SU-DHL-6 (cell line): Measurements from ENCODE around the gene CEP170B.
A peak's percentile ranks its signal among the peaks of the same experiment; 100 is the strongest.

Experiments used
- H2AFZ ChIP-seq: fragments of 200-600 bp; sonication (generic); 2 replicates; pipeline ENCODE4 v1.6.1; 2014; ENCODE audit warnings: low read depth, mild to moderate bottlenecking, moderate library complexity, mixed read lengths, antibody characterized with exemption, low read length; ENCODE audit not compliant: severe bottlenecking
- H3F3A ChIP-seq: fragments of 200-600 bp; shearing (Covaris generic); 2 replicates; pipeline ENCODE4 v1.6.0; 2016; ENCODE audit warnings: antibody characterized with exemption, mild to moderate bottlenecking; ENCODE audit not compliant: insufficient read depth
- H3K27ac ChIP-seq: fragments of 200-600 bp; sonication (generic); 2 replicates; pipeline ENCODE4 v1.5.1; 2016; ENCODE audit warnings: low read depth, mild to moderate bottlenecking, low read length, moderate library complexity, mixed read lengths
- H3K27me3 ChIP-seq: fragments of 200-600 bp; sonication (generic), shearing (Covaris generic); 2 replicates; pipeline ENCODE4 v1.6.0; 2014; ENCODE audit warnings: mild to moderate bottlenecking, low read length
- H3K36me3 ChIP-seq: fragments of 200-600 bp; sonication (generic); 2 replicates; pipeline ENCODE4 v1.6.1; 2014; ENCODE audit warnings: mild to moderate bottlenecking, low read length, mixed read lengths
- H3K4me2 ChIP-seq: fragments of 300-600, 200-600 bp; shearing (Covaris generic), sonication (generic); 2 replicates; pipeline ENCODE4 v1.6.0; 2014; ENCODE audit warnings: low read length, low read depth, mild to moderate bottlenecking; ENCODE audit not compliant: poor library complexity, severe bottlenecking
- H3K4me3 ChIP-seq: fragments of 200-600 bp; sonication (generic); 2 replicates; pipeline ENCODE4 v1.5.1; 2014; ENCODE audit warnings: antibody characterized with exemption, low read length, mild to moderate bottlenecking, mixed read lengths; ENCODE audit not compliant: insufficient read depth, poor library complexity, severe bottlenecking
- H3K79me2 ChIP-seq: fragments of 200-600 bp; sonication (generic); 2 replicates; pipeline ENCODE4 v1.6.1; 2014; ENCODE audit warnings: mild to moderate bottlenecking, low read length, moderate library complexity; ENCODE audit not compliant: insufficient read depth
- H3K9ac ChIP-seq: fragments of 200-600 bp; sonication (generic); 2 replicates; pipeline ENCODE4 v1.7.0; 2014; ENCODE audit warnings: mild to moderate bottlenecking, low read length
- H3K9me2 ChIP-seq: fragments of 200-600 bp; sonication (generic); replicated peaks from 2 replicates; pipeline ENCODE4 v1.6.1; 2014; ENCODE audit warnings: low read length; ENCODE audit not compliant: insufficient read depth
- H3K9me3 ChIP-seq: fragments of 200-600 bp; sonication (generic); 2 replicates; pipeline ENCODE4 v1.6.1; 2014; ENCODE audit warnings: low read length, mixed read lengths; ENCODE audit not compliant: insufficient read depth
- H4K20me1 ChIP-seq: fragments of 200-600 bp; sonication (generic); 2 replicates; pipeline ENCODE4 v1.6.1; 2014; ENCODE audit warnings: low read depth, mild to moderate bottlenecking, antibody characterized with exemption, low read length, moderate library complexity, mixed read lengths
- EZH2phosphoT487 ChIP-seq: fragments of 200-600 bp; sonication (generic), shearing (Covaris generic); conservative IDR thresholded peaks from 2 replicates; pipeline ENCODE4 v1.6.1; 2018; ENCODE audit warnings: mild to moderate bottlenecking, antibody characterized with exemption, low read length, moderate library complexity, mixed read lengths
- TF ChIP-seq, protein P1 (sequence below): fragments of 200-600 bp; sonication (generic); IDR thresholded peaks from one replicate; pipeline ENCODE4 v1.5.1; 2017; ENCODE audit warnings: antibody characterized with exemption, mild to moderate bottlenecking, low read length, moderate library complexity; ENCODE audit not compliant: insufficient read depth, poor library complexity, severe bottlenecking

CEP170B gene

GRCh38 chr14:104865631-104866441 lies 768 bp downstream of the CEP170B start:
- Histone ChIP-seq H3K79me2 (no peaks in the 10 kb centered on the region), H3K9me2 (no peaks in the 10 kb centered on the region), H4K20me1 (no peaks in the 10 kb centered on the region), H3K9me3 (no peaks in the 10 kb centered on the region), H3K36me3 (no peaks in the 10 kb centered on the region), H3K4me3 (no peak overlapping the region), H3K27me3 (no peaks in the 10 kb centered on the region), H2AFZ (no peak overlapping the region), H3K4me2 (peak overlapping the region; percentile 25), H3K27ac (no peak overlapping the region), H3K9ac (no peak overlapping the region), H3F3A (no peaks in the 10 kb centered on the region)
- TF ChIP-seq, protein P1, sequence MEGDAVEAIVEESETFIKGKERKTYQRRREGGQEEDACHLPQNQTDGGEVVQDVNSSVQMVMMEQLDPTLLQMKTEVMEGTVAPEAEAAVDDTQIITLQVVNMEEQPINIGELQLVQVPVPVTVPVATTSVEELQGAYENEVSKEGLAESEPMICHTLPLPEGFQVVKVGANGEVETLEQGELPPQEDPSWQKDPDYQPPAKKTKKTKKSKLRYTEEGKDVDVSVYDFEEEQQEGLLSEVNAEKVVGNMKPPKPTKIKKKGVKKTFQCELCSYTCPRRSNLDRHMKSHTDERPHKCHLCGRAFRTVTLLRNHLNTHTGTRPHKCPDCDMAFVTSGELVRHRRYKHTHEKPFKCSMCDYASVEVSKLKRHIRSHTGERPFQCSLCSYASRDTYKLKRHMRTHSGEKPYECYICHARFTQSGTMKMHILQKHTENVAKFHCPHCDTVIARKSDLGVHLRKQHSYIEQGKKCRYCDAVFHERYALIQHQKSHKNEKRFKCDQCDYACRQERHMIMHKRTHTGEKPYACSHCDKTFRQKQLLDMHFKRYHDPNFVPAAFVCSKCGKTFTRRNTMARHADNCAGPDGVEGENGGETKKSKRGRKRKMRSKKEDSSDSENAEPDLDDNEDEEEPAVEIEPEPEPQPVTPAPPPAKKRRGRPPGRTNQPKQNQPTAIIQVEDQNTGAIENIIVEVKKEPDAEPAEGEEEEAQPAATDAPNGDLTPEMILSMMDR = no peak
- TF ChIP-seq EZH2phosphoT487 = no peak

DNA sequence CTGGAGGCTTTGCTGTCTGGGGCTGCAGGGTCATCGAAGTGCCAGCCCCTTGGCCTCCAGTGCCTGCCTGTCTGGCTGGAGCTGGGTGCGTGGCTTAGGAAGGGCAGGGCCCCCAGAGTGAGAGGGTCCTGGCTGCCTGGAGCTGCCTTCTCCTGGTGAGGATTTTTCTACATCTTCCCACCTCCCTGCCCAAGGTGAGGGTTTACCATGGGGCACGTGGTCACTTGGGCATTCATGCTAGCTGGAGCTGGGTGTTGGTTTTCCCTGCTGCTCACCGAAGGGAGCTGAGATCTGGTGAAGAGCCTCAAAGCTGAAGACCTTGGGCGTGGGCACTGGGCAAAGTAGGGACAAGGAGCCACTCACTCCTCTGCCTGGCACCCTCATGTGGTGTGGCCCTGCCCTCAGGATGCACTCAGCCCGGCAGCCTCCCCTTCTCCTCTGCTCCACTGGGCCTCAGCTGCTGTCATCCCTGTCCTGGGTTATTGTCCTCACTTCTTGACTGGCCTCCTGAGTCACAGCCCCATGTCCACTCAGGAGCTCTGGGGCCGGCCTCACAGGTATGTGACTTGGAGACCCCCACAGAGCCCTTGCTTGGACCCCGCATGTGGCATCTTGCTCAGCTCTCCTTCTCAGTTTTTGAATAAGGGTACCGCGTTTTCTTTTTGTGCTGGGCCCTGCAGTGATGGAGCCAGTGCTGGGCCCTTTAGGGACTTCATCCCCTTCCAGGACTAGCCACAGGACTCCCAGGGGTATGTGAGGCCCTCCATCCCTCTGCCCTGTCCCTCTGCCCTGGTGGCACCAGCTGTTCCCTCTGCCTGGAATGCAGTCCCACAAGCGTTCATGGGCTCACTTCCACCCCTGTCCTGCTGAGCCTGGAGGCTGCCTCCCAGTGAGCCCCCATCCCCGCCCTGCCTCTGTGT lies 1.6 kb downstream of the CEP170B start:
- Histone ChIP-seq H3K36me3 (no peaks in the 10 kb centered on the region), H3F3A (no peaks in the 10 kb centered on the region), H4K20me1 (no peaks in the 10 kb centered on the region), H3K27me3 (no peaks in the 10 kb centered on the region), H3K9me3 (no peaks in the 10 kb centered on the region), H2AFZ (no peak overlapping the region), H3K4me3 (no peak overlapping the region), H3K79me2 (no peaks in the 10 kb centered on the region), H3K4me2 (no peak overlapping the region), H3K9me2 (no peaks in the 10 kb centered on the region), H3K27ac (no peak overlapping the region), H3K9ac (no peak overlapping the region)
- TF ChIP-seq EZH2phosphoT487 = no peak
- TF ChIP-seq, protein P1 = no peak

DNA sequence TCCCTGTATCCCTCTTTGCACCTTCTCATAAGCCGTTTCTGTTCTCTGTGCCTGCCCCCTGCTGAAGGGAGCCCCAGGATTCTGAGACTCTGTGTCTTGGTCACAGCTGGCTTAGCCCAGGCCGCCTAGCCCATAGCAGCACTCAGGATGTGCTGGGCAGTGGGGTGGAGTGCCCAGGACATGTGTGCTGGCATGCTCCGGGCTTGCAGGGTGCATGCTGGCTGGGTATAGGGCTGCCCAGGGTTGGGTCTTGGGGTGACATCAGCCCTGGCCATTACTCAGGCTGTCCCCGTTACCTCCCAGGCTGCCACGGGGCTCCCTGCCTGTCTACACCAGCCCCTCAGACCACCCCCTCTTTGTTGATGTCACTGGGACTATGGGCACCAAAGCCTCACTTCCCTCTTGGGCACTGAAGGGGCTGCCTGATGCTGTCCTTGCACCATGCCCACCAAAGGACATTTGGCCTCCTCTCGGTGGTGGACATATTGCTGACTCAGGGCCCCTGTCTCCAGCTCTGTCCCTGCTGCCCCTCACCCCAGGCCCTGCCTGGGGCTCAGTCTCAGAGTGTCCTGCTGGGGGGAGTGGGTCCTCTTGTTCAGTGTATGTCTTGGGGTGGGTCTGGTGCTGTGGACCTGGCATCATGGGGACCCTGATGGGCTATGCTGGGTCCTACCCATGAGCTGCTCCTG lies 2.4 kb downstream of the CEP170B start:
- TF ChIP-seq EZH2phosphoT487 = no peak
- TF ChIP-seq, protein P1 = no peak
- no peaks in the 10 kb centered on the region for H4K20me1 ChIP-seq
- H2AFZ ChIP-seq = no peak overlapping the region
- no peaks in the 10 kb centered on the region for H3F3A ChIP-seq
- H3K9me2 ChIP-seq = no peaks in the 10 kb centered on the region
- H3K79me2 ChIP-seq = no peaks in the 10 kb centered on the region
- no peak overlapping the region for H3K27ac ChIP-seq
- no peaks in the 10 kb centered on the region for H3K36me3 ChIP-seq
- no peaks in the 10 kb centered on the region for H3K9me3 ChIP-seq
- H3K9ac ChIP-seq = no peak overlapping the region
- H3K4me2 ChIP-seq = no peak overlapping the region
- no peak overlapping the region for H3K4me3 ChIP-seq
- H3K27me3 ChIP-seq = no peaks in the 10 kb centered on the region
